Stimulated activated CD4-positive, alpha-beta T cell treated with anti-CD3 and anti-CD28 coated beads, Interleukin-1b, Interleukin-23, amount 100 ng/mL, for 4 hours (primary cell): ENCODE data around the gene LRRC8E.

Experiments
- DNase-seq, 2 donors: peaks; one replicate each; pipeline ENCODE4 v3.0.0-alpha.2; 2020; ENCODE audit warnings: low read depth in 2 of 2

The LRRC8E gene

DNA sequence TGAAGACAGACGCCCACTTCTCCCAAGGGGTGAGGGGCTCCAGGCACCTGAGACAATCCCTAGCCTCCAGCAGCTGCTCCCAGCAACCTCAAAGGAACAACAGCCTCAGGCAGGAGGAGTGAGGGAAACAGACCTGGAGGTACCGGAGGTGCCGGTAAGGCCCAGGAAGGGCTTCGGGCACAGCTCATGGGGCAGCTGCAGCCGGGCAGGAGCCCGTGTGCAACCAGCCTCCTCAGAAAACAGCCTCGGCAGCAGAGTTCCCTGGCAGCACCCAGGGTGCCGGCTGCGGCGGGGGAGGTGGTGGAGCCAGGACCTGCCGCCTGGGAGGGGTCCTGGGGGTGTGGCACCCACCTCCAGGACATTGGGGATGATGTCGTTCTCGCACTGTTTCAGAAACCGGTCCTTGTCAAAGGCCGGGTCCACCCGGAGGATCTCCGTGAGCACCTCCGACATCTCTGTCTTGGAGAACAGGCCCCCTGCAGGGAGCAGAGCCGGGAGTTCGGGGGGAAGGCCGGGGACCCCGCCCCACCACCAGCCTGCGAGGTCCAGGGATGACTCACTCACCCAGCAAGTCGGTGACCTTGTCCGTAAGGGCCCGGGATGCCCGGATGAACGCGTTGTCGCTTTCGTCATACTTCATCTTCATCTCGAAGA is 44.1 kb downstream of the LRRC8E start:
- DNase-seq, result no peak

DNA sequence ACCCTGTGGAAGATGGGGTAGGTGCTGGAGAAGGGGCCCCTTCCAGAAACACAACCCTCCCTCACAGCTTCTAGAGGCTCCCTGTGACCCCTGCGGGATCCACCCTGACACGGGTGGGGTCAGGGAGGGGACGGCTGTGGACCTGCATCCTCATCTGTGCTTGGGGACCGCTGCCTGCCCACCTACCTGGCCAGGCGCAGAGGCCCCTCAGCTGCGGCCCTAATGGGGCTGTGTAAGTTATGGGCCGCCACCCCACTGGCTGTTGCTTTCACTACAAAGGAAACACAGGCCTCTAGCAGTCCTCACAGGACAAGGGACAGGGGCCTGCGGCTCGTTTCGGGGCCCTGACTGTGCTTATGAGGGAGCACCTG is 44.6 kb downstream of the LRRC8E start:
- DNase-seq, result no peak

DNA sequence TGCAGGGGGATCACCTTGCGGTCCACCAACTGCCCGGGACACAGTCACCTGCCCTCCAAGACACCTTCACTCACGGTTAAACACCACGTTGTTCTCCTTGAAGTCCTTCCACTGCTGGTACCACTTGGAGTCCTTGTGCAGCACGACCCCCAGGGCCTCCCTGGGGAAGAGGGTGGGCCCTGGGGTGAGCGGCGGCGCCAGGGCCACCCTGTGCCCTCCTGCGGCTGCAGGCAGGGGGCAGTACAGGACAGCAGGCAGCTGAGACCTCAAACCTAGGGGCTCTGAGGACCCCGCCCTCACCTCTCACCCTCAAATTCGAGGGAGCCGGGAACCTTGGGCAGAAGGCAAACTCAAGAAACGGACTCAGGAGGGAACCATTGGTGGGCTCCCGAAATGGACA is 45.1 kb downstream of the LRRC8E start:
- no peak for DNase-seq

DNA sequence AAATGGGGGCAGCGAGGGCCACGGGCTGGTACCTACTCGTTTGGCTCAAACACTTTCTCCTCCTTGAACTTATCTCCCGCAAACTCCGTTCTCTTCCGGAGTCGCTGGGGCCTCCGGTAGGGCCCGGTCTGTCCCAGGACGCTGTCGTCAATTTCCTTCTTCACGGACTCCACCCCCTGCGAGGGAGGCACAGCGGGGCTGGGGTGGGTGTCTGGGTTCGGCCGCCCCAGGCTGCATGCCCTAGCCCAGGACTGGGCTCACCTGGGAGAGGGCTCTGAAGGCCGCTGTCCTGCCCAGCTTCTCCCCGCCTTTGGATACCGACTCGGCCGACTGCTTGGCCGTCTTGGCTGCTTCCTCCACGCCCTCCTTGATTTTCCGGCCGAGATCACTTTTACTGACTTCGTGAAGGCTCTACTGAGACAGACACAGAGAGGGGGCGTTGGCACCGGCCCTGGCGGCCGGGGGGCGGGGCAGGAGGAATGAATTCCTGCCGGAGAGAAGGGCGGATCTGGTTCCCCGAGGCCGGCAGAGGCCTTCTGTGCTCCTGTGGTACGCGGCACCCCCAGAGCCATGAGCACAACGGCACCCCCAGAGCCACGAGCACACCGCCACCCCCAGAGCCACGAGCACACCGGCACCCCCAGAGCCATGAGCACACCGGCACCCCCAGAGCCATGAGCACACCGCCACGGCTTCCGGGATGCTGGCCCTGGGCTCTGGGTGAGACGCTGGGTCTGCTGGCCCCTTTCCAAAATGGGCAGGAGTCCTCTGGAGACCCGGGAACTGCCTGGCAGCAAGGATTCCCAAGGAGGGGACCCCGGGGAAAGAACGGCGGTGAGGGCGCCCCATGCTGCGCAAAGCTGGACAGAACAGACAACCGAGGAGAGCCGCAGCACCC is 45.8 kb downstream of the LRRC8E start:
- DNase-seq, result no peak

DNA sequence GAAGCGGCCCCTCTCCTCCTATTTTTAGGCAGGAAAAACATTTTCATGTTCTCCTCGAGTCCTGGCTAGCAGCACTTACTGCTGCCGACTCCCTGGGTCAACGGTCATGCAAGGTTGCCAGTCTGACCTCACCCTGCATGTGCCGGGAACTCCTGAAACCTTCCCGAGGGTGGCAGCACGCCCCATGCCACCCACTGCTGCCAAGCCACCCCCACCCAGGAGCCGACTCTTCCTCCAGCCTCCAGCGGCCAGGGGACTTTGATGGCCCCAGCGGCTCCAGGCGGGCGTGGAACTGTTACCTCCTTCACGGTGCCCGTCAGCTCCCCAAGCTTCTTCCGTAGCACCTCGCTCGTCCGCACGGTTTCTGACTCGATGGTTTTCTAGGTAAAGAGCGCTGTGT is 46.5 kb downstream of the LRRC8E start:
- DNase-seq, result no peak

DNA sequence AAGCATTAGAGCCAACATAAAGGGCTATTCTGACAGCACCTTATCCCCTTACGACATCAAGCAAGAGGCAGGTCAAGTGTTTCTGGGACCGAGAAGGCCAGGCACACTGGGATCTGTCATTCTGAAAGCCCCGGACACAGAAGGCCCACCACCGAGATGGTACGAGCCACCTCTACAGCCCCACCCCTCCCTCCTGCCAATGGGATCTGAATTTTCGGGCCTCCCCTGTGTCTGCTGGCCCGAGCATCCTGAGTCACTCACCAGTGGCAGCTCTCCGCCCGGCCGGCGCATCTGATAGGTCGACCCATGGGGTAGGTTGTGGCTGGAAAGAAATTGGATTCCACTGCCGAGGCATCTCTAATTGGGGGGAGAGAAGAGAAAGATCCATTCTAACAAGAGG is 52.5 kb downstream of the LRRC8E start:
- no peak for DNase-seq

DNA sequence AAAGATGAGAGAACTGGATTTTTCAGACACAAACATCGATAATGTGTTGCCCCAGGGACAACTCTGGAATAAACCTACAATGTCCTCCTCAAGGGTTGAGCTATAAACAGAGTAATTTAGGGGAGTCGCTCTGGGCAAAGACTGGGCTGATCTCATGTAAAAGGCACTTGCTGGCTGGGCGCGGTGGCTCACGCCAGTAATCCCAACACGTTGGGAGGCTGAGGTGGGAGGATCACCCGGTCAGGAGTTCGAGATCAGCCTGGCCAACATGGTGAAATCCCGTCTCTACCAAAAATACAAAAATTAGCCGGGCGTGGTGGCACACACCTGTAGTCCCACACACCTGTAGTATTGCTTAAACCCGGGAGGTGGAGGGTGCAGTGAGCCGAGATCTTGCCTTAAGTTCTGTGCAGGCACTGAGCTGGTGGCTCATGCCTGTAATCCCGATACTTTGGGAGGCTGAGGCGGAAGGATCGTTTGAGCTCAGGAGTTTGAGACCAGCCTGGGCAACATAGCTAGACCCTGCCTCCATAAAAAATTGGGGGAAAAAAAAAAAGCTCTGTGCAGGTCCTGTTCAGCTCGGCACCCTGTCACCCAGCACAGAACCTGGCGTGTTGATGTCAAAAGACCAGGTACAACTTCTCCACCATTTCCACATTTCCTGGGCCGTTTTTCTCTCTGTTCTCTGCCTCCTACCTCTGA is 53.7 kb downstream of the LRRC8E start:
- DNase-seq, result no peak

DNA sequence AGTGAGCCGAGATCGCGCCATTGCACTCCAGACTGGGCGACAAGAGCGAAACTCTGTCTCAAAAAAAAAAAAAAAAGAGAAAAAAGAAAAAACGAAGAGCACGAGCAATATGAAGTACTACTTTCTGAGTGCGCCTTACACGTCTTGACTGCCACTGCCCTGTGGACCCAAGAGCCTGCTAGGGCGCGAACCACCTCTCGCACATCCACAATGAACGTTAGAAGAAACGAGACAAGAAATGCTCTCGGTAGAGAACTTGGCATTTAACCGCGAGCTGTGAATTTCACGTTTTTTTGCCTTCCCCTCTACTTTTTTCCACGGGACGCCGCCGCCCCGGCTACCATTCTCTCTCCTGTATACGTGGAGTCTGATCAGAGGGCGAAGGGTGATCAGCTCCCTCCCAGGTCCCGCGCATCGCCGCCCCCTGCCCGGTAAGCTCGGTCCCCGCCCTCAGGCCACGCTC is 54.7 kb downstream of the LRRC8E start:
- DNase-seq, result no peak

DNA sequence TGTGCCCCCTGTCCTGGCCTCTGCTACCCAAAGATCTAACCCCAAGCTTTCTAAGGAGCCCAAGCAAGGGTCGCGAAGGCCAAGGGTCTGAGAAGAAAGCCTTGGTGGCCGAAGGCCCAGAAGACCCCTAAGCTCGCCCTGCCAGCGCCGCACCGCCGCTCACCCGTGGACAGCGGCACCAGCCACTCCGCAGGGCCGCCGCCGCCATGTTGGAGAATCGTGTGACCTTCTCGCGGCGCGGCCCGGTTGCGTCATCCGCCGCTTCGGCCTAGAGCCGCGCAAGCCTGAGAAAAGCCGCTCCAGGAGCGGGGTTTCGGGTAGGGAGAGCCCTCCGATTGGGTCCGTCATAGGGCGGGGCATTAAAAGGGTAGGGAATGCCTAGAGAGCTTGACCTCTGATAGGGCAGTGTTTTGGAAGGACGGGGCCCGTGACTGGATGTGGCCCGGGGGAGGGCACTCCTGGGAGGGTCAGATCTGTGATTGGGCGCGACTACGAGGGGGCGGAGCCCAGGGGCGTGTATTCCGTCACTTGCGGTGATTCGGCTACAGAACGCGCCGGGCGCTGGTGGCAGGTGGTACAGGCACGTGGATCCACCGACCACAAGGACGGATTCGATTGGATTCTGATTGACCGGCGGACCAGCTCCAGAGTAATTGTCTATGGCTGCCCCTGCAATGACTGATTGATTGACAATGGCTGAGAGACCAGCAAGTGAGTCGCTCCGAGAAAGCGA is 55.3 kb downstream of the LRRC8E start, which contains the start of gene TIMM44:
Gene TIMM44, minus strand, starts transcription at position 223 of the 733 bp plus-strand sequence. Its CDS starts 15 bp downstream, at position 208.
- DNase-seq, result peak; percentile 96 to 97

DNA sequence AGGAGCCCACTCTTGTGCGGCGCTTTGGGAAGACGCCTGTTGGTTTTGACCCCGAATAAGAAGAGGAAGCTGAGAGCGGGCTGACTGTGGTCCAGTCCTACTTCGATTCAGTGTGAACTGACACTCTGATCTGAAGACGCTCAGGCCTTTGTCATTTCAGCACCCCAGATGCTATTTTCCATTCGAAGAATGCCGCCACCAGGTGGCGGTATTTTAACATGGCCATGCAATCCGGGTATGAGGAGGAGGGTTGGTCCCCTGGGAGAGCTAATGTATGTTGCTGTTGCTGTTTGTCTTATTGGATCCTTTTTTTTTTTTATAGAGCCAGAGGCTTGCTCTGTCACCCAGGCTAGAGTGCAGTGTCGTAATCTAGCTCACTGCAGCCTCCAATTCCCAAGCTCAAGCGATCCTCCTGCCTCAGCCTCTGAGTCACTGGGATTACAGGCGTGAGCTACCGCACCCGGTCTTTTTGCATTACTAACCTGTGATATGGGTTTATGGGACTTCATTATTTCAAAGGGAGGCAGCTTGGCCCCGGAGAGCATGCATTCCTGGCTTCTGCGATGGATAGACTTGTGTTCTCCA is 56.0 kb downstream of the LRRC8E start:
- DNase-seq, result peak; percentile 83 to 85

DNA sequence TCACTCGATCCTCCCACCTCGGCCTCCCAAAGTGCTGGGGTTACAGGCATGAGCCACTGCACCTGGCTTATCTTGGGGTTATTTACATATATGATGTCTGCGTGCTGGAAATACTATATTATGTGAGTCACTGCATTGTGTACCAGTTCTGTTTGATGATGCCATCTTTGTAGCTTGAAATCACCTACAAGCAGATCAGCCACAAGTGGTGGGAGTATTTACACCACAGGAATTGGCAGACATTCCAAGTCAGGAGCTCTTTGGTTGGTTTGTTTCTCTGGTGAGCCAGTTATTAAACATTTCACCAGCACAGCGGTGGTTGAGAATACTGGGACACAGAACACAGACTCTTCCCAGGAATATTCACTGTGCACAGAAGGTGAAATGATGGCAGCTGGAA is 59.6 kb downstream of the LRRC8E start:
- DNase-seq, result no peak
